ENCODE measurements around the gene PIM1.
"Not testable (repeated sequence)": the region's sequence is repeated elsewhere in the genome, so short reads cannot be mapped to it uniquely, and the experiment has no call there.

Gene PIM1

GRCh38 chr6:37170273-37171200, 585 bp downstream of the PIM1 start:
- DNase-seq (ENCODE audit: low read depth in 2 of 3, low spot score in 1 of 3): peak in 2 of 3 donors; percentile 27 to 43

GRCh38 chr6:37171201-37171969, 1.4 kb downstream of the PIM1 start:
- DNase-seq (ENCODE audit: low read depth in 2 of 3, low spot score in 1 of 3): no peak

- peak; percentile 78 to 95 (median 85) for DNase-seq (ENCODE audit: low read depth in 2 of 3, low spot score in 1 of 3)
Measured at GRCh38 chr6:37171970-37172812, 2.2 kb downstream of the PIM1 start.

- DNase-seq (ENCODE audit: low read depth in 2 of 3, low spot score in 1 of 3): no peak
Measured at GRCh38 chr6:37172912-37173492, 3.0 kb downstream of the PIM1 start.

GRCh38 chr6:37173493-37174195, 3.7 kb downstream of the PIM1 start:
- DNase-seq (ENCODE audit: low read depth in 2 of 3, low spot score in 1 of 3): peak in 1 of 3 donors; percentile 32

- DNase-seq (ENCODE audit: low read depth in 2 of 3, low spot score in 1 of 3): no peak
Measured at GRCh38 chr6:37174196-37174514, 4.2 kb downstream of the PIM1 start.

- DNase-seq (ENCODE audit: low read depth in 2 of 3, low spot score in 1 of 3): no peak
Measured at GRCh38 chr6:37174515-37175331, 4.8 kb downstream of the PIM1 start.

- DNase-seq (ENCODE audit: low read depth in 2 of 3, low spot score in 1 of 3): no peak
Measured at GRCh38 chr6:37175332-37176267, 5.6 kb downstream of the PIM1 start.

GRCh38 chr6:37176268-37177076, 6.5 kb downstream of the PIM1 start:
- no peak for DNase-seq (ENCODE audit: low read depth in 2 of 3, low spot score in 1 of 3)

GRCh38 chr6:37177077-37177934, 7.4 kb downstream of the PIM1 start:
- DNase-seq (ENCODE audit: low read depth in 2 of 3, low spot score in 1 of 3): no peak

- DNase-seq (ENCODE audit: low read depth in 2 of 3, low spot score in 1 of 3): no peak
Measured at GRCh38 chr6:37177935-37178517, 8.1 kb downstream of the PIM1 start.

GRCh38 chr6:37180075-37180474, 10.1 kb downstream of the PIM1 start:
- no peak for DNase-seq (ENCODE audit: low read depth in 2 of 3, low spot score in 1 of 3)

GRCh38 chr6:37180610-37181009, 10.7 kb downstream of the PIM1 start:
- not testable (repeated sequence) for DNase-seq (ENCODE audit: low read depth in 2 of 3, low spot score in 1 of 3)

- DNase-seq (ENCODE audit: low read depth in 2 of 3, low spot score in 1 of 3): peak in 2 of 3 donors; percentile 54 to 59
Measured at GRCh38 chr6:37182736-37183590, 13.0 kb downstream of the PIM1 start.
